HCT116 (cell line): ENCODE data around the gene UBA7. TPM values are rescaled to one million over a fixed set of nuclear protein-coding genes. Genes with fewer than 3 reads are reported as not detected.

ENCODE experiments used
- ATAC-seq: fragments of 200-7000 bp; cut with Tn5 transposase; 2 replicates; pipeline ENCODE4 v1.9.1; 2020; ENCODE audit warnings: mild to moderate bottlenecking, moderate library complexity
- BruUV-seq: library from RNA; stranded (reverse); fragments of 400-500 nt; replicated peaks from 2 replicates; lab custom pipeline; 2021; lab: Mats Ljungman, UMichigan
- CTCF ChIA-PET: fragments of 300-600 bp; sonication (Branson Sonifier 250); formaldehyde crosslinking; loops from one replicate; lab custom pipeline; 2021; ENCODE audit warnings: antibody characterized with exemption; lab: Charles Lee
- POLR2A ChIA-PET: fragments of 300-600, 350-600 bp; sonication (Branson Sonifier 250); formaldehyde crosslinking; loops from one replicate; lab custom pipeline; 2021; ENCODE audit warnings: antibody characterized with exemption; lab: Charles Lee
- RAD21 ChIA-PET, 2 experiments: fragments of 300-600 bp; sonication (Branson Sonifier 250); formaldehyde crosslinking; loops; one replicate each; lab custom pipeline; 2023; ENCODE audit warnings: low total read pairs in 2 of 2; ENCODE audit not compliant: uncharacterized antibody in 2 of 2, unreplicated experiment in 2 of 2, low non-redundant PET in 1 of 2; lab: Charles Lee
- DNase-seq: peaks from one replicate; pipeline ENCODE4 v3.0.0-alpha.2; 2010; ENCODE audit warnings: low read depth, low spot score
- H2AFZ ChIP-seq: fragments of 200-600 bp; shearing (Covaris generic), sonication (generic); 2 replicates; pipeline ENCODE4 v1.6.1; 2017; ENCODE audit warnings: low read depth, mixed run types, mixed read lengths, antibody characterized with exemption, low read length; ENCODE audit not compliant: poor library complexity, severe bottlenecking
- H3K27ac ChIP-seq: 2 replicates; pipeline ENCODE4 v1.5.1; 2012; ENCODE audit warnings: low read depth, low read length
- H3K27me3 ChIP-seq: fragments of 200-600 bp; sonication (generic); 2 replicates; pipeline ENCODE4 v1.6.1; 2016; ENCODE audit warnings: mixed run types, low read length, mixed read lengths; ENCODE audit not compliant: insufficient read depth
- H3K36me3 ChIP-seq, 2 experiments: fragments of 200-500 bp in 1 of 2; fragments of 200-600 bp in 1 of 2; sonication (Bioruptor generic) in 1 of 2; sonication (generic) in 1 of 2; 2 replicates each; pipeline versions ENCODE4 v1.5.1 to v1.6.1; 2014 to 2016; ENCODE audit warnings: low read length in 2 of 2, inconsistent platforms in 1 of 2, mixed read lengths in 1 of 2, mixed run types in 1 of 2; ENCODE audit not compliant: insufficient read depth in 2 of 2, control insufficient read depth in 1 of 2
- H3K4me1 ChIP-seq, 2 experiments: fragments of 200-600 bp in 1 of 2; sonication (generic) in 1 of 2; 2 replicates each; pipeline versions ENCODE4 v1.5.1 to v1.6.1; 2012 to 2017; ENCODE audit warnings: low read length in 2 of 2, inconsistent platforms in 1 of 2, mild to moderate bottlenecking in 1 of 2, mixed read lengths in 1 of 2, mixed run types in 1 of 2, moderate library complexity in 1 of 2; ENCODE audit not compliant: insufficient read depth in 2 of 2, control insufficient read depth in 1 of 2
- H3K4me2 ChIP-seq: fragments of 200-600 bp; sonication (generic); 2 replicates; pipeline ENCODE4 v1.6.1; 2017; ENCODE audit warnings: mixed run types, low read length, mixed read lengths
- H3K4me3 ChIP-seq, 2 experiments: fragments of 200-600 bp in 1 of 2; sonication (generic) in 1 of 2; replicated peaks in 1 of 2; 2 replicates each; pipeline ENCODE4 v1.5.1; 2011 to 2016; ENCODE audit warnings: low read length in 2 of 2, control low read depth in 1 of 2, low read depth in 1 of 2, mild to moderate bottlenecking in 1 of 2, mixed read lengths in 1 of 2, mixed run types in 1 of 2
- H3K79me2 ChIP-seq: fragments of 200-600 bp; sonication (generic); 2 replicates; pipeline ENCODE4 v1.6.1; 2017; ENCODE audit warnings: mild to moderate bottlenecking, mixed run types, low read length, moderate library complexity, mixed read lengths; ENCODE audit not compliant: insufficient read depth
- H3K9ac ChIP-seq: fragments of 200-600 bp; sonication (generic); 2 replicates; pipeline ENCODE4 v1.6.1; 2016; ENCODE audit warnings: low read length, mixed read lengths
- H3K9me2 ChIP-seq: fragments of 200-600 bp; sonication (generic), shearing (Covaris generic); 2 replicates; pipeline ENCODE4 v1.6.1; 2017; ENCODE audit warnings: mixed run types, mild to moderate bottlenecking, moderate library complexity; ENCODE audit not compliant: insufficient read depth
- H3K9me3 ChIP-seq, 2 experiments: fragments of 200-500 bp in 1 of 2; fragments of 200-600 bp in 1 of 2; sonication (Bioruptor generic) in 1 of 2; sonication (generic) in 1 of 2; 2 replicates each; pipeline ENCODE4 v1.6.1; 2014 to 2017; ENCODE audit warnings: low read length in 2 of 2, mixed read lengths in 2 of 2, inconsistent platforms in 1 of 2, low read depth in 1 of 2, mild to moderate bottlenecking in 1 of 2, mixed run types in 1 of 2, moderate library complexity in 1 of 2; ENCODE audit not compliant: control insufficient read depth in 1 of 2, insufficient read depth in 1 of 2
- H4K20me1 ChIP-seq: fragments of 200-600 bp; sonication (generic), shearing (Covaris generic); 2 replicates; pipeline ENCODE4 v1.6.1; 2017; ENCODE audit warnings: mixed run types, mild to moderate bottlenecking, moderate library complexity; ENCODE audit not compliant: insufficient read depth
- EGR1 ChIP-seq: IDR thresholded peaks from 2 replicates; pipeline ENCODE4 v1.6.1; 2012; ENCODE audit warnings: low read depth
- FOSL1 ChIP-seq: IDR thresholded peaks from 2 replicates; pipeline ENCODE4 v1.6.1; 2012; ENCODE audit warnings: low read depth
- RAD21 ChIP-seq: IDR thresholded peaks from 2 replicates; pipeline ENCODE4 v1.6.1; 2012; ENCODE audit warnings: low read depth, mild to moderate bottlenecking
- TCF7L2 ChIP-seq: IDR thresholded peaks from 2 replicates; pipeline ENCODE4 v1.7.0; 2011; ENCODE audit warnings: borderline replicate concordance, inconsistent platforms; ENCODE audit not compliant: insufficient read depth, insufficient read length; ENCODE audit errors: extremely low read depth
- ZFX ChIP-seq: fragments of 450-650 bp; IDR thresholded peaks from 2 replicates; pipeline ENCODE4 v1.6.1; 2017
- intact Hi-C: fragments of 100-400 bp; cut with micrococcal nuclease; formaldehyde crosslinking; loops from 2 replicates; pipeline ENCODE4 v1.10.0; 2022
- total RNA-seq: library from RNA; stranded (reverse); gene quantifications from one replicate; pipeline ENCODE4 v1.2.1, GENCODE V29; 2021; ENCODE audit not compliant: unreplicated experiment
- TF ChIP-seq, protein P1 (sequence below): IDR thresholded peaks from 2 replicates; pipeline ENCODE4 v1.6.1; 2012; ENCODE audit warnings: low read depth
- TF ChIP-seq, protein P2 (sequence below): IDR thresholded peaks from 2 replicates; pipeline ENCODE4 v1.6.1; 2012

The UBA7 gene
- total RNA-seq, 1 experiment from 2014 or later = 2.6 TPM

- Histone ChIP-seq H2AFZ (no peak overlapping the region), H3K9ac (no peak overlapping the region), H3K27ac (no peak overlapping the region), H3K27me3 (no peaks in the 10 kb centered on the region), H3K4me3 (no peak overlapping the region), H3K9me2 (no peaks in the 10 kb centered on the region), H3K4me2 (no peak overlapping the region), H3K4me1 (no peaks in the 10 kb centered on the region), H3K36me3 (no peaks in the 10 kb centered on the region), H3K9me3 (no peaks in the 10 kb centered on the region), H3K79me2 (peaks cover 69% of the 10 kb centered on the region), H4K20me1 (peaks cover 4% of the 10 kb centered on the region)
- intact Hi-C loops = no loop called here
- ChIA-PET RAD21 (no interaction called here), CTCF (no interaction called here), POLR2A (no interaction called here)
- TF ChIP-seq TCF7L2 = no peak
- TF ChIP-seq, protein P1, sequence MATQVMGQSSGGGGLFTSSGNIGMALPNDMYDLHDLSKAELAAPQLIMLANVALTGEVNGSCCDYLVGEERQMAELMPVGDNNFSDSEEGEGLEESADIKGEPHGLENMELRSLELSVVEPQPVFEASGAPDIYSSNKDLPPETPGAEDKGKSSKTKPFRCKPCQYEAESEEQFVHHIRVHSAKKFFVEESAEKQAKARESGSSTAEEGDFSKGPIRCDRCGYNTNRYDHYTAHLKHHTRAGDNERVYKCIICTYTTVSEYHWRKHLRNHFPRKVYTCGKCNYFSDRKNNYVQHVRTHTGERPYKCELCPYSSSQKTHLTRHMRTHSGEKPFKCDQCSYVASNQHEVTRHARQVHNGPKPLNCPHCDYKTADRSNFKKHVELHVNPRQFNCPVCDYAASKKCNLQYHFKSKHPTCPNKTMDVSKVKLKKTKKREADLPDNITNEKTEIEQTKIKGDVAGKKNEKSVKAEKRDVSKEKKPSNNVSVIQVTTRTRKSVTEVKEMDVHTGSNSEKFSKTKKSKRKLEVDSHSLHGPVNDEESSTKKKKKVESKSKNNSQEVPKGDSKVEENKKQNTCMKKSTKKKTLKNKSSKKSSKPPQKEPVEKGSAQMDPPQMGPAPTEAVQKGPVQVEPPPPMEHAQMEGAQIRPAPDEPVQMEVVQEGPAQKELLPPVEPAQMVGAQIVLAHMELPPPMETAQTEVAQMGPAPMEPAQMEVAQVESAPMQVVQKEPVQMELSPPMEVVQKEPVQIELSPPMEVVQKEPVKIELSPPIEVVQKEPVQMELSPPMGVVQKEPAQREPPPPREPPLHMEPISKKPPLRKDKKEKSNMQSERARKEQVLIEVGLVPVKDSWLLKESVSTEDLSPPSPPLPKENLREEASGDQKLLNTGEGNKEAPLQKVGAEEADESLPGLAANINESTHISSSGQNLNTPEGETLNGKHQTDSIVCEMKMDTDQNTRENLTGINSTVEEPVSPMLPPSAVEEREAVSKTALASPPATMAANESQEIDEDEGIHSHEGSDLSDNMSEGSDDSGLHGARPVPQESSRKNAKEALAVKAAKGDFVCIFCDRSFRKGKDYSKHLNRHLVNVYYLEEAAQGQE = no peak
- no peak for TF ChIP-seq FOSL1
- no TSS peak for BruUV-seq
- DNase-seq = no peak
- ATAC-seq = no peak
These were observed 52.1 kb downstream of the UBA7 start for GRCh38 chr3:49761661-49762060.

- no TSS peak for BruUV-seq
- H4K20me1 ChIP-seq = peaks cover 4% of the 10 kb centered on the region
- no peaks in the 10 kb centered on the region for H3K9me3 ChIP-seq
- ChIA-PET POLR2A (no interaction called here), CTCF (no interaction called here), RAD21 (no interaction called here)
- no peaks in the 10 kb centered on the region for H3K9me2 ChIP-seq
- no peaks in the 10 kb centered on the region for H3K4me1 ChIP-seq
- no peak overlapping the region for H3K4me2 ChIP-seq
- no peak overlapping the region for H3K27ac ChIP-seq
- H2AFZ ChIP-seq = no peak overlapping the region
- ATAC-seq = no peak
- no peak for TF ChIP-seq RAD21
- TF ChIP-seq, protein P2, sequence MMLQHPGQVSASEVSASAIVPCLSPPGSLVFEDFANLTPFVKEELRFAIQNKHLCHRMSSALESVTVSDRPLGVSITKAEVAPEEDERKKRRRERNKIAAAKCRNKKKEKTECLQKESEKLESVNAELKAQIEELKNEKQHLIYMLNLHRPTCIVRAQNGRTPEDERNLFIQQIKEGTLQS = no peak
- TF ChIP-seq EGR1 = no peak
- no peak for TF ChIP-seq ZFX
- H3K27me3 ChIP-seq = no peaks in the 10 kb centered on the region
- H3K79me2 ChIP-seq = peaks cover 77% of the 10 kb centered on the region
- intact Hi-C loops = no loop called here
- H3K36me3 ChIP-seq = no peaks in the 10 kb centered on the region
- no peak overlapping the region for H3K9ac ChIP-seq
- no peak for DNase-seq
- no peak overlapping the region for H3K4me3 ChIP-seq
These were observed 54.5 kb downstream of the UBA7 start for GRCh38 chr3:49759226-49759625.
